C4-2B (cell line): ENCODE measurements around the gene RIMS4.

Experiments
- CTCF ChIP-seq: fragments of 450-650 bp; conservative IDR thresholded peaks from 2 replicates; pipeline ENCODE4 v1.5.1; 2017; ENCODE audit warnings: mild to moderate bottlenecking
- ZFX ChIP-seq: fragments of 450-650 bp; IDR thresholded peaks from 2 replicates; pipeline ENCODE4 v1.6.1; 2017

- TF ChIP-seq CTCF (no peak), ZFX (no peak)
Measured at GRCh38 chr20:44817143-44817910, 7.0 kb upstream of the RIMS4 start.
